ENCODE data around the gene GPC3.

- TF ChIP-seq CTCF (IDR thresholded peaks at IDR 0.05) (no peak), POLR2A (IDR thresholded peaks at IDR 0.05) (no peak), POLR2AphosphoS5 (IDR thresholded peaks at IDR 0.05) (no peak)
These were observed 287.7 kb downstream of the GPC3 start for GRCh38 chrX:133697656-133698055.
